GM19438 (cell line): Measurements from ENCODE around the gene CLSTN1.

Experiments used
- ATAC-seq: cut with Tn5 transposase; IDR thresholded peaks from one replicate; pipeline ENCODE4 v1.9.1; 2021; ENCODE audit warnings: low read depth; ENCODE audit not compliant: unreplicated experiment

Gene CLSTN1

DNA sequence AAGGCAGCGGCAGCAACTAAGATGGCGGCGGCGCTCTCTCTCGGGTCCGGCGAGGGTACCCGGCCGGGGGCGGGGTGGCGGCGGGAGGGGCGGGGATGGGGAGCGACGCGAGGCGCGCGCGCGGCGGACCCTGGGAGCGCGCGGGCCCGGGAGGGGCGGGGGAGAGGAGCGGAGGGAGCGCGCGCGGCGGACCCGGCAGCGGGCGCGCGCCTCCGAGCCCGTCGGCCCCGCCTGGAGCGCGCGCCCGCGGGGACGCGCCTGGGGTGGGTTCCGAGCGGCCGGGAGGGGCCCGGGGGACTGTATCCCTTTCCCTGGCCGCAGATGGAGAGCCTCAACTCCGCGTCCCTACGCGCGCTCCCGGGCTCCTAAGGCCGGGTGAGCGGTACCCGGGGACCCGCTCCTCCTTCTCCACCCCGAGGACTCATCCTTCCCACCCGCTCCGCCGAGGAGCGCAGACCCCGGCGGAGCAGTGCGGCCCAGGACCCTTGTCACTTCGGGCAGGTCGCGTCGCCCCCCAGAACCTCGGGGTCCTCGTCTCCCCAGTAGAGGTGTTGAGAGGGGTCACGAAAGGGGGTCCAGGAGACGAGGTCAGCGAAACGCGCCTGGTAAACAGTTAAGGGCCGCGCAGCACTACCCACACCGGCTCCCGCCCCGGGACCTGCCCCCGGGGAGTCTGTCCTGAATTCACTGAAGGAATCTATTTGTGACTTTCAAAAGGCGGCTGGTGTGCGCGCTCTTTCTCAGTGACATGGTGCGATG is at the start of gene CLSTN1:
CLSTN1 (minus strand) TSS at position 23 of the 759 bp plus-strand sequence. CDS start 232 bp downstream, outside the sequence.
- peak; percentile 55 for ATAC-seq

DNA sequence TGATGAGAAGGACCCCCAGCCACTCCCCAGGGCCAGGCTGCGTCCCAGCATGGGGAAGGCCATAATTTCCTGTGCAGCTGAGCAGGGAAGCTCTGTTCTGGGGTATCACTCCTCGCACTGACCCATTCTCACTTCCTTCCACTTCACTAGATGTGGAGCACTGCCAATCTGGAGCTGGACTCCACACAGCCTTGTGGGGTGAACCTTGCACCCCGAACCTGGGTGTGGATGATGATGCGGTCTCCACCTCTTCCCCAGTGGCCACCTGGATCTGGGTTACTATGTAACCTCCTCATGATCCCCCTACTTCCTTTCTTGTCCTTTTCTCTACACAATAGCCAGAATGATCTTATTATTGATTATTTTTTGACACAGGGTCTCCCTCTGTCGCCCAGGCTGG is 49.6 kb upstream of the CLSTN1 start:
- no peak for ATAC-seq

DNA sequence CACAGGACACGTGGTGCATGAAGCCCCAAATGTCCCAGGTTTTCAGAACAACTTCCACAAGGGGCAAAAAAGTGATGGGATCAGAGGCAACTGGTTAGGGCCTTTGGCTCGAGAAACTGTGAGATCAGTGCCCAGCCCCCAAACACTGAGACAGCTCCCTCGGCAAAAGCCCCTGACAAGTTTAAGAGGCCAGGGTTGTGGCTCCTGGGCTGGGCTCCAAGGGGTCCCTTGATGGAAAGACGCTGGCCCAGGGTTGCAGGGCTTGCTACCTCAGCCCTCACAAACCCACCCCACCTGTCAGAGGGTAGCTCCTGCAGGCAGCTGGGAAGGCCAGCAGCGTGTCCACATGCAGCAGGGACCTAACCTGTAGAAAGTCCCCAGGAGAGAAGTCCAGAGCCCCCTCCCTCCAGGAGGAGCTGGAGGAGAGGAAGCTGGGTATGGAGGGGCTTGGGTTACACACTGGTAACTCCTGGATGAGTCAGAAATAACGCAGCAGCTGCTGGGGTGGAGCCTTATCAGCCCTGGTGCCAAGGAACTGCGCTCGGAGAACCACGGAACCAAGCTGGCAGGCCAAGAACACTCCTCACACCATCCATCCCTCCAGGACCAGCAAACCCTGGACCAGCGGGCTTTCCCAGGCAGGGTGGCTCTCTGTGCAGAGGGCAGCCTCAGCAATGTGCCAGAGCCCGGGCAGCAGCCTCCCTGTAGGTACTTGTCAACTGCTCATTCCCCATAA is 48.8 kb upstream of the CLSTN1 start:
- no peak for ATAC-seq

DNA sequence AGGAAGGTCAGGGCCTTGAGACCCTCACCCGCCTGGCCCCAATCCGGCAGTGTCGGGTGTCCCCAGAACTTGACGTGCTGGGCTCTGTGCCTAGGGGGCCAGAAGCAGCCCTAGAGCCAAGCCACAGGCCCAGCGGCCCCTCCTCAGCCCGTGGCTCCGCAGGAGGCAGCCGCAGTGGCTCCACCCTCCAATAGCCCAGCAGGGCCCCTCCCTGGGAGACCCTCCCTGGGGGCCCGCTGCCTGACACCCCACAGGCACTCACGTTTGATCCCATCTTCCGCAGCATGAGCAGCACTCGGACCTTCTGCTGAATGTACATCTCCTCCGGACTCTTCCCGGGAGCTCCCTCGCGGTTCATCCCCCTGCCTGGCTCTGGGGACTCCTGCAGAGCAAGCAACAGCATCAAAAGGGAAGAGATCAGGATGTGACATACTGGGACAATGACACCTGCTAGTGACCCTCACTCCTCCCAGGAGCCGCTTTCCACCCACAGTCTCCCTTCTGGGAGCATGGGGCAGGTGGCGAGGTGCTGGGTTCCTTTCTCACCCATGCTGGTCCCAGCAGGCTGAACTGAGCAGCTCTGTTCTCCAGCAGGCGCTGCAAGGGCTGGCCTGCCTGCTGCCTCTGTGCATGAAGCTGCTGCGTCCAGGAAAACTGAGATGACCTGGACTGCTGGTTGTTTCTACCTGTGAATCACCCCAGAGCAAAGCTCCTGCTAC is 48.1 kb upstream of the CLSTN1 start:
- ATAC-seq = no peak

DNA sequence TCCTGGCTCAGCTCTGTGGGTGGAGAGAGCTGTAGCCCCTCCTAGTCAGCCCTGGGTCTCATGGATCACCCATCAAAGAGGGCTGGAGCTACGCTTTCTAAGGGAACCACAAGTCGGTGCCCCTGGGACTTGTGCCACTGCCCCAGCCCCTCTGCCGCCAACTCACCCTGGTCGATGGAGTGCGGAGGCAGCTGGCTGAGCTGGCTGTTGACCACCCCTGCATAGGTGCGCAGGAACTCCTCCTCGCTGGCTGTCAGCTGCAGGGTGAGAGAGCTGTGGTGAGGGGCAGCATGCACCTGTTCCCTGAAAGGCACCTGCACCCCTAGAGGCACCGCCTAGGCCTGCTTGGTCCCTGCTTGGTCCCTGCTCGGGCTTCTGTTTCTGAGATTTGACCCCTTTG is 47.3 kb upstream of the CLSTN1 start:
- no peak for ATAC-seq

DNA sequence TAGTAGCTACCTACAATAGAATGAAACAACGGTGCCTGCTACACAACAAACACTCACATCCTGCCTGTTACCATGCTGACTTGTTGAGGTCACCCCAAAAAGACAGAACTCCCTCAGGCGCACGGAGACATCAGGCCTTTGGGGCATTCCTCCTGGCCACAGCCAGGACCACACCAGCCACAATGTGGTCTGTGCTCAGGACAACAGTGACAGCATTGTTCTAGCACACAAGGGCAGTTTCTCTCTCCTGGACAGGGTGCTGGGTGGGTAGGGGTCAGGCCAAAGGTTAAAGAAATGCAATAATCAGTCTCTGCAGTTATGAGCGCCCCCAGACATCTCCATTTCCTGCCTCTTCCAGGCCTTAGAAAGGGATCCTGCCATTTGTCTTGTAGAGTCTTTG is 46.8 kb upstream of the CLSTN1 start:
- no peak for ATAC-seq

DNA sequence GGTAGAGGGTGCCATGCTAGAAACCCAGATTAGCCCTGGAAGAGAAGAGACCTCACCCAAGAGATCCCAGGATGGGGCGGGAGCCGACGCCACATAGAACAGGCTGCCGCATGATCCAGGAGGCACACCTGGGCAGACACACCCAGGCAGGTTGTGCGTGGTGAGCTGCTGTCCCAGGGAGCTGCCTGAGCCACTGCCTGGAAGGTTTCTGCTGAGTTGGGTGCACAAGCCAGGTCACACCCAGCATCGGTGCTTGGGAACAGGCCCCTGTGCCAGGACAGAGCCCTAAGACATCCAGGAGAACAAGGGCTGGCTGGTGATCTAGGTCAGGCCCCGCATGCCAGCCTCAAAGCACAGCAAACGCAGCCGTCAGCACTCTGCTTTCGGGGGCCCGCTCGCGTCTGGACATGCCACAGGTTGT is 46.1 kb upstream of the CLSTN1 start:
- no peak for ATAC-seq

DNA sequence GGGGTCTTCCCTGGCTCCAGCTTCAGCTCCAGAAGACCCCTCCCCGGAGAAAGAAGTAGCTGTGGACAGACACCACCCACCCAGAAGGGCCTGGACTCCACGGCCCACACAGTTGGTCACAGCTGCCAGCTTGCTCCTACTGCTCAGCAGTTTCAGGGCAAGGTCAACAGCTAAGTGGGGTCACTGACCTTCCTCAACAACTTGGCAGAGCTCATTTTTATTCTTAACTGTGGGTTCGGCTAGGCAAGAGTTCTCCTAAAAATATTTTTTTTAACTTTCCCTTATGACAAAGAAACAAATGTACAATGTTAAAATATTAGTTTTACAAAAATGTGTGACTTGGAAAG is 44.5 kb upstream of the CLSTN1 start:
- no peak for ATAC-seq

DNA sequence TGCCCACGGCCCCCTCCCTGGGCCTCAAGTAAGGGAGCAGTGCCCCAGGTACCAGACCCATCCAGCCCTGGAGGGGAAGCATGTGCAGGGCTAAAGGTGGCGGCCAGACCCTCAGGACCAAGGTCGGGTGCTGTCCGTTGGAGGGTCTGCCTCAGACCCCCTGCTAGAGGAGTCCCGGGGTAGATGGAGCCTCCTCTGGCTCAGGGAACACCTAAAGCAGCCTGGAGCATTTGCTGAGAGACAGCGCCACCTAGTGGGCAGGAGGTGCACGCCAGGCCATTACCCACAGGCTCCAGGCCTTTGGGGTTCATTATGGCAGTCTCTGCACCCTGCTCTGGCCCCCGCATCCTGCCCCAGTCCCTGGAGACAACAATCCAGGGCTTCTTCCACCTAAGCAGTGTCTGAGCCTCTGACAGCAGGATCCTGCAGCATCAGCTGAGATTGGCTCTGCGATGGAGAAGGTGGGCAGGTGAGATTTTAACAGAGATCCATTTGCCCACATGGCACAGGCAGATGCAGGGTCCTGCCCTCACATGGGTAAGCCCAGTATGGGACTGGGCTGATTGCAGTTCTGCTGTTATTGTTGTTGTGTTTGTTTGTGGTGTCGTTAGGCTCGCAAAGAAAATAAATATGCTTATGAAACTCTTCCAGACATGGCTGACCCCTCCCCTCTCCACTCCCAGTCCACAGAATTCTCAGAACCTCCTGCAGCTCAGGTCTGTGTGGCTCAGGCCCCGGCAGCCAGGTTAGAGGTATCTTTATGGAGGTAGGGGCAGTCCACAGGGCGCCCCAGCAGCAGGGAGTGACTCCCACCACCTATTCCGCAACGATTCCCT is 43.9 kb upstream of the CLSTN1 start:
- peak; percentile 68 for ATAC-seq

DNA sequence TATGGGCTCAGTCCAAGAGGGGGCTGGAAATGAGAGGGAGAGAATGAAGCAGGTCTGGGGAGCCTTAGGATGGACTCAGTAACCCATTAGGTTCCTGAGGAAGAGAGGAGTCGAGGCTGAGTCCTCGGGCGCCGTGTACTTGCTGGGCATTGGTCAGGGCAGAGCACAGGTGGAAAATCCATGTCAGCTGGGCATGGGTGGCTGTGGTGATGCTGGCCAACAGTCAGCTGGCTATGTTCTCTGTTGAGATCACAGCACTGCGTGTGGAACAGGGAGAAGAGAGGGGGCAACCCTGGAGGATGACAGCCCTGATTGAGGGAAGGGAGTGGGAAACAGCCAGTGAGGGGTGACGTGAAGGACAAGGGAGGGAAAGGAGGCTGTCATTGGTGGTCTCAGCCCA is 43.1 kb upstream of the CLSTN1 start:
- no peak for ATAC-seq

DNA sequence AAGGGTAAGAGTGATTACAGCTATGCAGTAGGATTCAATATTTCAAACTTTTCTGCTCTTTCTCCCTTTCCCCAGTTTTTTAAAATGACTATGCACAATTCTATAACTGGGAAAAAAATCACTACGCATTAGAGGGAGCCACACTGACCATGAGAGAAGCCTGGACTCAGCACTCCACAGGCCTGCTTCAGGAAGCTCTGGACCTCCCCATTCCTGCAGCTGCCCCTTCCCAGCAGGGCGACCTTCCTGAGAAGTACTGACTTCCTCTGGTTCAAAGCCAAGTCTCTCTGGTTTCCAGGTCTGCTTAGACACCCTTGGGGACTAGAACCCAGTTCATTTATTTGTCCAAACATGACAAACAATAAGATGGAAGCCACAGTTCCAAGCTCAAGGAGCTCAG is 42.0 kb upstream of the CLSTN1 start:
- no peak for ATAC-seq

DNA sequence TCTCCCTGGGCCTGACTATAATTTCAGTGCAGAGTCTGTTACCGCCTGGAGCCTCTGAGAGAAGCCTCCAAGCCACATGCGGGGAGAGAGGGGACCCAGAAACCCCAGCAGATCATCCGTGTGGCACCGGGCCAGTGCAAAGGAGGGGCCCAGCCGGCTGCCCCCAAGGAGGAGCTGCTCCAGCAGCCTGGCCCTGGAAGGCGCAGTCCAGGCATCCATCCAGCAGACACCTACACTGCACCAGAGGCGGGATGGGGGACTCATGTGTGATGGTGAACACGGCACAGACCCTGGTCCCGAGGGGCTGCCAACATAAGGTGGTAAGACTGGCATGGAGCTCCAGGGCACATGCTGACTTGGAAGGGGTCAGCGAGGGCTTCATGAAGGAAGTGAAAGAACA is 39.6 kb upstream of the CLSTN1 start:
- no peak for ATAC-seq

DNA sequence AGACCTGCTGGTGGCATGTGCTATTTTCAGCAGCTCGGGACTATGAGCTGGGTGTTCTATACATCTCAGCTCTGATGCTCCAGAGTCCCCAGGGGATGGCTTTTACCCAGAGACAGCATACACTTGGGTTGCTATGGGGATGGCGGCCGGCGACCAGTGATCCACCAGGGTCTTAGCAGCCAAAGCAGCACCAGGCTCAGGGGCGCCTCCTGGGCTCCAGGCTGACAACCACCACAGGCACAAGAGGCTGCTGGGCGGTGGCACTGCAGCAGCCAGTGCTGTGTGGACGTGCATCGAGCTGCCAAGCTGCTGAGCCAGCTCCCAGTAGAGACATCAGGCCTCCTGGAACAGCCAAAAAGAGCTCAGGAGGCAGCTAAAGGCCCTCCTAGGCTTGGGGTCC is 37.6 kb upstream of the CLSTN1 start:
- ATAC-seq = no peak

DNA sequence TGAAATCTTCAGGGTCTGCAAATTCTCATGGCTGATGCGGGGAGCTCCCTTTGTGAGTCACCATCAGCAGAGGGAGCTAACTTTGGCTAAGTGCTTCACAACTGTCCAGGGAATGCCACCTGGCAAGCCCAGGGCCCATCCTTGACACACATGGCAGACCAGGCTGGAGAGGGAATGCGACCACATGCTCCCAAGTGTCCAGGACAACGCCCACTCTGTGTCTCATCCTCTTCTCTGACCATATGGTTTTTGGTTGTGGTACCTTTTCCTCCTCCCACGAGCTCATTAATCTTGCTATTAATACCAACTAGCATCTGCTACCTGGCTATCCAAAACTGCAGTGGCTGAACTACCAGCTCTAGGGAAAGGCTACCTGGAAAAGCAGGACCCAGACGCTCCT is 37.1 kb upstream of the CLSTN1 start:
- ATAC-seq = no peak

DNA sequence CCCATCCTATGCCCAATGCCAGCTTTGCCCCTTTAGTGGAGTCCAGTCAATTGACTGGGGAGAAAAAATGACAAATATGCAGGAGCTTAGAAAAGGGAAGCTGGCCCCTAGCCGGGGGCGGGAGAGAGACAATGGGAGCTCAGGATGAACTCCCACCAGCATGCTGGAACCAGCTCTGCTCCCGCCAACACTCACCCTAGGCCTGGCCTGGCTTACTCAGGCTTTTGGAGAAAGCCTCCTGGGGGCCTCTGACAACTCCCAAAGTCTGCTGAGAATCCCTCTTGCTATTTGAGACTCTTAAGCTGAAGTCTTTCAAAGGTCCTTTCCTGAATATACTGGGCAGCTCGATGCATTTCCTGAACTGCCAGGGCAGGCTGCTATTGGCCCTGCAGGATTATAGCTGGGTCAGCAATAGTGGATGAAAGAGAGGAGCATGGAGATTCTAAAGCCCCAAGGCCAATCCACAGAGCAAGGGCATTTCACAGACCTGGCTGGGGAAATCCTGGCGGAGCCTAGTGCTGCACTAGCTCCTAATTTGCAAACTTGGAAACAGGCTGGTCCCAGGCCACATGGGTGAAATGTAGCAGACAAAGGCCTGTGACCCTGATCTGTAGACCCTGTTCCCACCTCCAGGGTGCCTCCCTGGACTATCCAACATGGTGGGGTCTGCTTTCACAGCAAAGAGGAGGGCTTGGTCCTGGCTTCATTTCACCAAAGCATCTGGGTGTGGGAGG is 35.7 kb upstream of the CLSTN1 start:
- ATAC-seq = no peak

DNA sequence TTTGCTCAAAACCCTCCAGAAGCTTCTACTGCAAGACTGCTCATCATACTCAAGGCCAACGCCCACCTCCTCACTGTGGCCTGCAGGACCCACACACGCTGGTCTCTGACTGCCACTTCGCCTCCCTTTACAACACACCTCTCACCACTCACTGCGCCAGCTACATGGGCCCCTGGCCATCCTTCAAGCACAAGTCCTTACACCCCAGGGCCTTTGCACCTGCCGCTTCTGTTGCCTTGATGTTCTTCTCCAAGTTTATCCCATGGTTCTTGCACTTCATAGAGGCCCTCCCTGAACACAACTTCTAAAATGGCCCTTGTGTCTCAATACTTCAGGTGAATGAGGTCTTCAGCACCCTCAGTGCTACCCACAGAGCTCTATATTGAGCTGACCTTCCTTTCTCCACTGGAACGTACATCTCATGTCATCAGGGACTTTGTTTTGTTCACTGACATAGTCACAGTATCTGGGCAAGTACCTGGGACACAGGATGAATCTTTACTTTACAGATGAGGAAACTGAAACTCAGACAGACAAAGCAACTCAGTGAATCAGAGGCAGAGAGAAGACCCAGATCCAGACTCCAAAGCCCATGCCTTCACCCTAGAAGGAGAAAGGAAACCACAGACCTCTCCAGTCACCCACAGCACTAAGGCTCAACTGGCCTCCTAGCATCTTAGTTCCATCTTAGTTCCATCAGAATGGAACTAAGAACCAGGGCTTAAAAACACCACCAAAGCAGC is 34.7 kb upstream of the CLSTN1 start:
- no peak for ATAC-seq

DNA sequence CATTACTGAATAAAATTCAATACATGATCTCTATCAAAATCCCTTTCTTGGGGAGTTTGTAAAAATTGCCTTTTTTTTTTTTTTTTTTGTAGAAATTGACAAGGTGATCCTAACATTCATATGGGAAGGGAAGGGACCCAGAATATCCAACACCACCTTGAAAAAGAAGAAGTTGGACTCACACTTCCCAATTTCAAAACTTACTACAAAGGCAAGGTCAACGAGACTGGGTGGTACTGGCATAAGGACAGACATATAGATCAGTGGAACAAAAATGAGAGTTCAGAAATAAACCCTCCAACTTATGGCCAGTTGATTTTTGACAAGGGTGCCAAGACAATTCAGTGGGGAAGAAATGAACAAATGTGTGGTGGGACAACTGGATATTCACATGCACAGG is 31.4 kb upstream of the CLSTN1 start:
- no peak for ATAC-seq

DNA sequence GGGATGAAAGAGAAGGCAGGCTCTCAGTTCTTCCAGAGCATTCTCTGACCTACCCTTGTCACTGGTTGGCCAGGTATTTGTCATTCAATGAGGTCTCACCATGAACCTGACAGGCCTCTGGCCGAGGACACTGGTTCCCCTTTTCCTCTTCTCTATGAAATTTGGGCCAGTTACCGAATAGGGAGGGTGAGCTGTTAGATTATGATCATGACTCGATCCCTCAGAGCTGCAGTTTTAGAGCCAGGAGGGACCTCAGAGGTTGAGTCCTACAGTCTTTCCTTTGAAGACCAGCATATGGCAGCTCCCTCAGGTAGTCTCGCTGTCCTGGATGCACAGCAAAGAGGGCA is 29.5 kb upstream of the CLSTN1 start:
- no peak for ATAC-seq

DNA sequence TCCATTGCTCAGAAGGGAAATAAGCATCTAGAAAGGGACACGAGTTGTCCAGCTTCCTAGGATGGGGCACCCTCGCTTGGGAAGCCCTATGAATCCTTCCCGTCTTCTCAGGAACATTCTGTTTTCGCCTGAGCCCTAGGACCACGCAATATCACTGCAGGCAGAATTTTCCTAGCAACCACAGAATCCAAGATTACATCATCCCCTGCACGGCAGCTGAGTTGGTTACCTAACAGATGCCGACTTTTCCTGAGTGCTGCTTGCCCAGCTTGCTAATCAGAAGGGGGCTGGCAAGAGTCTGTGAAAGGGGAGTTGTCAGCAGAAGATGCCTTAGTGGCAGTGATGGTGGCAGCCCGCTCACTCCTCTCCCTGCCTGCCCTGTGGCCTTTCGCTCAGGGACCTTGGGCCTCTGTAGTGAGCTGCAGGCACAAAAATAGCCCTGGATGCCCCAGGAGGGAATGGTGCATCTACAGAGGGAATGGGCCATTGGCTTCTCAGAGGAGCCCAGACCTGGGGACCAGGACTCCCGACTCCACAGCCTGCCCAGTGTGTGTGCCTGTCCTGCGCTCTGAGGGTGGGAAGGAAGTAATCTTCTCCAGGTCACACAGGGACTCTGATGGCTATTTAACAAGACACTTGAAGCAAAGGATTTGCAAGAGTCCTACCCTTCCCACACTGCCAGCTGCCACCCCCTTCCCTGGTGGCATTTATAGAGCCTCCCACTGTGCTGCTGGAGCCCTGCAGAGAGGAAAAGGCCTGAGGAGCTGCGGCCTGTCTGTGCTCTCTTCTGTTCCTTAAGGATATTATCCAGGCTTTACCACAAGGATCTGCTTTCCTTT is 28.9 kb upstream of the CLSTN1 start:
- ATAC-seq = no peak
